WTC11 (cell line): ENCODE data around the gene IRS2. TPM values are rescaled to one million over a fixed set of nuclear protein-coding genes. Genes with fewer than 3 reads are reported as not detected.
A peak's percentile ranks its signal among the peaks of the same experiment; 100 is the strongest.

Source experiments
- ATAC-seq: fragments of 200-7000 bp; cut with Tn5 transposase; 2 replicates; pipeline ENCODE4 v1.10.0; 2021; ENCODE audit warnings: mild to moderate bottlenecking, moderate library complexity
- CTCF ChIA-PET: fragments of 300-600 bp; sonication (Branson Sonifier 250); formaldehyde crosslinking; loops from one replicate; lab custom pipeline; 2021; ENCODE audit warnings: antibody characterized with exemption; lab: Charles Lee
- POLR2A ChIA-PET: fragments of 350-600 bp; sonication (Branson Sonifier 250); formaldehyde crosslinking; loops from one replicate; lab custom pipeline; 2021; ENCODE audit warnings: antibody characterized with exemption; lab: Charles Lee
- DNase-seq: peaks from one replicate; pipeline ENCODE4 v3.0.0; 2021; ENCODE audit warnings: low spot score
- H3K27ac Mint-ChIP-seq: 2 replicates; pipeline ENCODE4 v1.8.0; 2021; ENCODE audit warnings: mixed read lengths
- H3K27me3 Mint-ChIP-seq: 2 replicates; pipeline ENCODE4 v1.8.0; 2021; ENCODE audit warnings: low read depth, mild to moderate bottlenecking, moderate library complexity, mixed read lengths
- H3K36me3 Mint-ChIP-seq: 2 replicates; pipeline ENCODE4 v1.8.0; 2021; ENCODE audit warnings: mixed read lengths
- H3K4me1 Mint-ChIP-seq: 2 replicates; pipeline ENCODE4 v1.8.0; 2022; ENCODE audit warnings: mixed read lengths
- H3K4me3 Mint-ChIP-seq: 2 replicates; pipeline ENCODE4 v1.8.0; 2021; ENCODE audit warnings: mild to moderate bottlenecking, moderate library complexity, mixed read lengths
- H3K9me3 Mint-ChIP-seq: 2 replicates; pipeline ENCODE4 v1.8.0; 2021; ENCODE audit warnings: mixed read lengths
- AR ChIP-seq: fragments of 250-450 bp; sonication (Bioruptor Pico); IDR thresholded peaks from 2 replicates; pipeline ENCODE4 v1.9.0; 2021; ENCODE audit warnings: mild to moderate bottlenecking
- CREB1 ChIP-seq: sonication (generic); formaldehyde crosslinking; IDR thresholded peaks from 2 replicates; pipeline ENCODE4 v1.8.0; 2023; ENCODE audit warnings: mild to moderate bottlenecking, missing genetic modification reagents
- EMX1 ChIP-seq: fragments of 250-450 bp; sonication (Bioruptor Pico); IDR thresholded peaks from 2 replicates; pipeline ENCODE4 v1.8.0; 2021; ENCODE audit warnings: mild to moderate bottlenecking
- ETV6 ChIP-seq: sonication (generic); formaldehyde crosslinking; IDR thresholded peaks from 2 replicates; pipeline ENCODE4 v1.8.1; 2022; ENCODE audit warnings: mild to moderate bottlenecking, missing genetic modification reagents
- FOXP4 ChIP-seq: sonication (generic); formaldehyde crosslinking; IDR thresholded peaks from 2 replicates; pipeline ENCODE4 v1.8.0; 2022; ENCODE audit warnings: mild to moderate bottlenecking, missing genetic modification reagents
- GRHL2 ChIP-seq: fragments of 250-450 bp; sonication (Bioruptor Pico); IDR thresholded peaks from 2 replicates; pipeline ENCODE4 v1.8.0; 2022; ENCODE audit warnings: mild to moderate bottlenecking, moderate library complexity; ENCODE audit not compliant: insufficient replicate concordance, severe bottlenecking
- HMGA2 ChIP-seq: fragments of 250-450 bp; sonication (Bioruptor Pico); IDR thresholded peaks from 2 replicates; pipeline ENCODE4 v1.4.0; 2021; ENCODE audit warnings: mild to moderate bottlenecking, moderate library complexity
- HMGXB4 ChIP-seq: sonication (generic); formaldehyde crosslinking; IDR thresholded peaks from 2 replicates; pipeline ENCODE4 v1.8.1; 2023; ENCODE audit warnings: mild to moderate bottlenecking, moderate library complexity, missing genetic modification reagents
- NFYB ChIP-seq: sonication (generic); formaldehyde crosslinking; conservative IDR thresholded peaks from 2 replicates; pipeline ENCODE4 v1.8.0; 2022; ENCODE audit warnings: low read depth, missing genetic modification reagents
- NR2C2 ChIP-seq: sonication (generic); formaldehyde crosslinking; IDR thresholded peaks from 2 replicates; pipeline ENCODE4 v1.8.0; 2022; ENCODE audit warnings: mild to moderate bottlenecking, missing genetic modification reagents
- NR3C1 ChIP-seq: sonication (generic); formaldehyde crosslinking; conservative IDR thresholded peaks from 2 replicates; pipeline ENCODE4 v1.8.1; 2023; ENCODE audit warnings: low read depth, mild to moderate bottlenecking, missing genetic modification reagents
- OVOL2 ChIP-seq: fragments of 250-450 bp; sonication (Bioruptor Pico); IDR thresholded peaks from 2 replicates; pipeline ENCODE4 v1.9.0; 2021; ENCODE audit warnings: mild to moderate bottlenecking, borderline replicate concordance
- SP1 ChIP-seq: sonication (generic); formaldehyde crosslinking; conservative IDR thresholded peaks from 2 replicates; pipeline ENCODE4 v1.8.1; 2022; ENCODE audit warnings: missing genetic modification reagents
- TEAD1 ChIP-seq: sonication (generic); formaldehyde crosslinking; IDR thresholded peaks from 2 replicates; pipeline ENCODE4 v1.8.0; 2022; ENCODE audit warnings: mild to moderate bottlenecking, missing genetic modification reagents
- USF1 ChIP-seq: sonication (generic); formaldehyde crosslinking; IDR thresholded peaks from 2 replicates; pipeline ENCODE4 v1.8.0; 2022; ENCODE audit warnings: mild to moderate bottlenecking, missing genetic modification reagents
- ZNF263 ChIP-seq: sonication (generic); formaldehyde crosslinking; IDR thresholded peaks from 2 replicates; pipeline ENCODE4 v1.8.1; 2022; ENCODE audit warnings: low read depth, mild to moderate bottlenecking, moderate library complexity, missing genetic modification reagents
- total RNA-seq: library from RNA; stranded (reverse); gene quantifications from 3 replicates; pipeline ENCODE4 v1.2.3, GENCODE V29; 2021
- TF ChIP-seq, protein P1 (sequence below): sonication (generic); formaldehyde crosslinking; IDR thresholded peaks from 2 replicates; pipeline ENCODE4 v1.8.1; 2023; ENCODE audit warnings: mild to moderate bottlenecking, missing genetic modification reagents, moderate library complexity
- TF ChIP-seq, protein P2 (sequence below): sonication (generic); formaldehyde crosslinking; conservative IDR thresholded peaks from 2 replicates; pipeline ENCODE4 v1.8.1; 2022; ENCODE audit warnings: mild to moderate bottlenecking, missing genetic modification reagents
- TF ChIP-seq, protein P3 (sequence below): fragments of 250-450 bp; sonication (Bioruptor Pico); IDR thresholded peaks from 2 replicates; pipeline ENCODE4 v1.8.0; 2021; ENCODE audit warnings: mild to moderate bottlenecking

Gene IRS2
- total RNA-seq, 1 experiment from 2014 or later = 20.5 TPM

DNA sequence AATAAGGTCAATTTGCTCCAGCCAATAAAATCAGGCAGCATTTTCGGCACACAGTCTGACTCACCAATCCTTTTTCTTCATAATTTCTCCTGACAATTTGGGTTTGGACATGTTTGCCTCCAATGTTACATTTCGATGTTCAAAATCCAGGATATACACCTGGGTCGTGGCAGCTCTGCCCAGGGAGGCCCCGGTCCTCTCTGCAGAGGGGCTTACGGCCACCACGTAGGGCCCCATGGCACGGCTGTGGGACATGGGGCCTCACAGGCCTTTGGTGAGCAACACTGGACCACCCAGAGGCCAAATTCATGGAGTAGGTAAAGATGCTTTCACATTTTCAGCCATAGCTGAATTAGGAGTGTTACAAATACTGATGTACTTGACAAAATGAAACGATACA, 25.4 kb downstream of the IRS2 start:
- Mint-ChIP-seq H3K9me3 (no peaks in the 10 kb centered on the region), H3K36me3 (peaks cover 7% of the 10 kb centered on the region; the same call in 1 of the 2 replicates), H3K27me3 (no peaks in the 10 kb centered on the region), H3K4me3 (no peak overlapping the region), H3K27ac (peak overlapping the region; percentile 54; the same call in 1 of the 2 replicates), H3K4me1 (peaks cover 58% of the 10 kb centered on the region)
- POLR2A ChIA-PET = interaction anchor here (0.7 kb wide), 1 partner anchor 21 kb away, joined by 3 read pairs; no protein-coding TSS in a partner anchor
- TF ChIP-seq NR3C1 (CRISPR knock-in tag) (no peak), ETV6 (no peak), HMGXB4 (CRISPR knock-in tag) (no peak), SP1 (no peak), AR (no peak), GRHL2 (CRISPR knock-in tag) (no peak), HMGA2 (no peak), NFYB (CRISPR knock-in tag) (no peak)
- TF ChIP-seq, protein P1, sequence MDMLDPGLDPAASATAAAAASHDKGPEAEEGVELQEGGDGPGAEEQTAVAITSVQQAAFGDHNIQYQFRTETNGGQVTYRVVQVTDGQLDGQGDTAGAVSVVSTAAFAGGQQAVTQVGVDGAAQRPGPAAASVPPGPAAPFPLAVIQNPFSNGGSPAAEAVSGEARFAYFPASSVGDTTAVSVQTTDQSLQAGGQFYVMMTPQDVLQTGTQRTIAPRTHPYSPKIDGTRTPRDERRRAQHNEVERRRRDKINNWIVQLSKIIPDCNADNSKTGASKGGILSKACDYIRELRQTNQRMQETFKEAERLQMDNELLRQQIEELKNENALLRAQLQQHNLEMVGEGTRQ = no peak
- CTCF ChIA-PET = no interaction called here
- no peak for DNase-seq
- ATAC-seq = no peak

DNA sequence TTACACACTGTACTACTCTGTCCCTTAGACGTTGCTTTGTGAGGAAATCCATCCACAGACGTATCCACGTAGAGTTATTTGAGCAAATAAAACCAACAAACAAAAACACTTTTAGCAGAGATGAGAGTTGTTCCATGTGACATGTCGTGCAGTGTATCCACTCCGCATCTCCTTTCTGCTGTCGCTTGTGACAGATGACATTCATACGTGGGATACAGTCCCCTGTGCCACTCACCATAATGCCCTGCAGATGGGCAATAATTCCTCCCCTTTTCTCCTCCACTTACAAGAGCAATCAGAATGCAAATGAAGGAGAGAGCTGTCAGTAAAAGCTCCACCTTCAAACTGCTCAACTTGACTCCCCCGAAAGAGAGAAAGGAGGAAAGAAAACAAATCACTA, 26.0 kb downstream of the IRS2 start:
- no peak for DNase-seq
- no peak overlapping the region for H3K4me3 Mint-ChIP-seq
- H3K27ac Mint-ChIP-seq = no peak overlapping the region
- no peaks in the 10 kb centered on the region for H3K9me3 Mint-ChIP-seq
- no peak for ATAC-seq
- TF ChIP-seq, protein P2, sequence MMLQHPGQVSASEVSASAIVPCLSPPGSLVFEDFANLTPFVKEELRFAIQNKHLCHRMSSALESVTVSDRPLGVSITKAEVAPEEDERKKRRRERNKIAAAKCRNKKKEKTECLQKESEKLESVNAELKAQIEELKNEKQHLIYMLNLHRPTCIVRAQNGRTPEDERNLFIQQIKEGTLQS (CRISPR knock-in tag) = no peak
- TF ChIP-seq TEAD1 (CRISPR knock-in tag) (no peak), USF1 (CRISPR knock-in tag) (no peak), FOXP4 (CRISPR knock-in tag) (no peak), GRHL2 (CRISPR knock-in tag) (no peak), CREB1 (no peak), EMX1 (CRISPR knock-in tag) (no peak), ETV6 (no peak), NR2C2 (CRISPR knock-in tag) (no peak), ZNF263 (CRISPR knock-in tag) (no peak), SP1 (no peak), OVOL2 (CRISPR knock-in tag) (no peak)
- TF ChIP-seq, protein P3, sequence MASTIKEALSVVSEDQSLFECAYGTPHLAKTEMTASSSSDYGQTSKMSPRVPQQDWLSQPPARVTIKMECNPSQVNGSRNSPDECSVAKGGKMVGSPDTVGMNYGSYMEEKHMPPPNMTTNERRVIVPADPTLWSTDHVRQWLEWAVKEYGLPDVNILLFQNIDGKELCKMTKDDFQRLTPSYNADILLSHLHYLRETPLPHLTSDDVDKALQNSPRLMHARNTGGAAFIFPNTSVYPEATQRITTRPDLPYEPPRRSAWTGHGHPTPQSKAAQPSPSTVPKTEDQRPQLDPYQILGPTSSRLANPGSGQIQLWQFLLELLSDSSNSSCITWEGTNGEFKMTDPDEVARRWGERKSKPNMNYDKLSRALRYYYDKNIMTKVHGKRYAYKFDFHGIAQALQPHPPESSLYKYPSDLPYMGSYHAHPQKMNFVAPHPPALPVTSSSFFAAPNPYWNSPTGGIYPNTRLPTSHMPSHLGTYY (CRISPR knock-in tag) = no peak
- TF ChIP-seq, protein P1 = no peak
- TF ChIP-seq, all 79 proteins: peak for 0
- ChIA-PET POLR2A (no interaction called here), CTCF (no interaction called here)
- Mint-ChIP-seq H3K4me1 (peaks cover 56% of the 10 kb centered on the region), H3K36me3 (peaks cover 12% of the 10 kb centered on the region; the same call in 1 of the 2 replicates), H3K27me3 (no peaks in the 10 kb centered on the region)
